Astrocyte (in vitro differentiated cells and primary cell): ENCODE data around the gene ANKRD63. TPM values are rescaled to one million over a fixed set of nuclear protein-coding genes. Genes with fewer than 3 reads are reported as not detected.

Experiments used
- DNase-seq: peaks from one replicate; pipeline ENCODE4 v3.0.0-alpha.2; 2010; ENCODE audit warnings: low read depth
- FAIRE-seq: peaks from 2 replicates; lab custom pipeline; 2011; peaks lifted over from hg19 to GRCh38; lab: Jason Lieb, UNC
- H2AFZ ChIP-seq: 2 replicates; pipeline ENCODE4 v1.6.0; 2012; ENCODE audit warnings: low read depth, low read length, inconsistent platforms
- H3K27ac ChIP-seq: 2 replicates; pipeline ENCODE4 v1.5.1; 2011; ENCODE audit warnings: low read depth, low read length, inconsistent platforms
- H3K27me3 ChIP-seq: 2 replicates; pipeline ENCODE4 v1.6.0; 2011; ENCODE audit warnings: low read length, inconsistent platforms; ENCODE audit not compliant: insufficient read depth
- H3K36me3 ChIP-seq: 2 replicates; pipeline ENCODE4 v1.5.1; 2011; ENCODE audit warnings: low read length, inconsistent platforms; ENCODE audit not compliant: insufficient read depth
- H3K4me1 ChIP-seq: 2 replicates; pipeline ENCODE4 v1.5.1; 2011; ENCODE audit warnings: low read length, inconsistent platforms; ENCODE audit not compliant: insufficient read depth
- H3K4me2 ChIP-seq: 2 replicates; pipeline ENCODE4 v1.6.0; 2012; ENCODE audit warnings: low read length, inconsistent platforms
- H3K4me3 ChIP-seq: 2 replicates; pipeline ENCODE4 v1.5.1; 2011; ENCODE audit warnings: low read depth, mild to moderate bottlenecking, low read length, inconsistent platforms; ENCODE audit not compliant: insufficient read depth
- H3K79me2 ChIP-seq: 2 replicates; pipeline ENCODE4 v1.6.0; 2012; ENCODE audit warnings: mild to moderate bottlenecking, low read length, inconsistent platforms; ENCODE audit not compliant: insufficient read depth
- H3K9ac ChIP-seq: 2 replicates; pipeline ENCODE4 v1.6.0; 2012; ENCODE audit warnings: mild to moderate bottlenecking, low read length, inconsistent platforms
- H3K9me3 ChIP-seq: 2 replicates; pipeline ENCODE4 v1.5.1; 2012; ENCODE audit warnings: low read depth, mild to moderate bottlenecking, low read length, inconsistent platforms; ENCODE audit not compliant: insufficient read depth
- H4K20me1 ChIP-seq: 2 replicates; pipeline ENCODE4 v1.6.0; 2012; ENCODE audit warnings: low read length, inconsistent platforms; ENCODE audit not compliant: insufficient read depth
- H3K27ac Mint-ChIP-seq: one replicate; pipeline ENCODE4 v1.8.0; 2021; ENCODE audit warnings: mild to moderate bottlenecking, mixed read lengths; ENCODE audit not compliant: unreplicated experiment
- H3K27me3 Mint-ChIP-seq: one replicate; pipeline ENCODE4 v1.8.0; 2021; ENCODE audit warnings: low read depth, mixed read lengths; ENCODE audit not compliant: unreplicated experiment
- H3K36me3 Mint-ChIP-seq: one replicate; pipeline ENCODE4 v1.8.0; 2021; ENCODE audit warnings: low read depth, mixed read lengths; ENCODE audit not compliant: unreplicated experiment
- H3K4me1 Mint-ChIP-seq: one replicate; pipeline ENCODE4 v1.8.0; 2021; ENCODE audit warnings: low read depth, mixed read lengths; ENCODE audit not compliant: unreplicated experiment
- H3K4me3 Mint-ChIP-seq: one replicate; pipeline ENCODE4 v1.8.0; 2021; ENCODE audit warnings: mild to moderate bottlenecking, moderate library complexity, mixed read lengths; ENCODE audit not compliant: unreplicated experiment
- H3K9me3 Mint-ChIP-seq: one replicate; pipeline ENCODE4 v1.8.0; 2021; ENCODE audit warnings: mild to moderate bottlenecking, mixed read lengths; ENCODE audit not compliant: unreplicated experiment
- EZH2 ChIP-seq: IDR thresholded peaks from 2 replicates; pipeline ENCODE4 v1.6.1; 2012; ENCODE audit warnings: mild to moderate bottlenecking, low read length, inconsistent platforms; ENCODE audit not compliant: insufficient read depth
- total RNA-seq: library from RNA; stranded (reverse); gene quantifications from 2 replicates; pipeline ENCODE4 v1.2.1, GENCODE V29; 2021
- TF ChIP-seq, protein P1 (sequence below): IDR thresholded peaks from 2 replicates; pipeline ENCODE4 v1.5.1; 2011; ENCODE audit warnings: low read depth, mild to moderate bottlenecking, inconsistent platforms, low read length, moderate library complexity; ENCODE audit not compliant: insufficient read depth

The ANKRD63 gene
- total RNA-seq, 1 donor from 2014 or later, result not detected

DNA sequence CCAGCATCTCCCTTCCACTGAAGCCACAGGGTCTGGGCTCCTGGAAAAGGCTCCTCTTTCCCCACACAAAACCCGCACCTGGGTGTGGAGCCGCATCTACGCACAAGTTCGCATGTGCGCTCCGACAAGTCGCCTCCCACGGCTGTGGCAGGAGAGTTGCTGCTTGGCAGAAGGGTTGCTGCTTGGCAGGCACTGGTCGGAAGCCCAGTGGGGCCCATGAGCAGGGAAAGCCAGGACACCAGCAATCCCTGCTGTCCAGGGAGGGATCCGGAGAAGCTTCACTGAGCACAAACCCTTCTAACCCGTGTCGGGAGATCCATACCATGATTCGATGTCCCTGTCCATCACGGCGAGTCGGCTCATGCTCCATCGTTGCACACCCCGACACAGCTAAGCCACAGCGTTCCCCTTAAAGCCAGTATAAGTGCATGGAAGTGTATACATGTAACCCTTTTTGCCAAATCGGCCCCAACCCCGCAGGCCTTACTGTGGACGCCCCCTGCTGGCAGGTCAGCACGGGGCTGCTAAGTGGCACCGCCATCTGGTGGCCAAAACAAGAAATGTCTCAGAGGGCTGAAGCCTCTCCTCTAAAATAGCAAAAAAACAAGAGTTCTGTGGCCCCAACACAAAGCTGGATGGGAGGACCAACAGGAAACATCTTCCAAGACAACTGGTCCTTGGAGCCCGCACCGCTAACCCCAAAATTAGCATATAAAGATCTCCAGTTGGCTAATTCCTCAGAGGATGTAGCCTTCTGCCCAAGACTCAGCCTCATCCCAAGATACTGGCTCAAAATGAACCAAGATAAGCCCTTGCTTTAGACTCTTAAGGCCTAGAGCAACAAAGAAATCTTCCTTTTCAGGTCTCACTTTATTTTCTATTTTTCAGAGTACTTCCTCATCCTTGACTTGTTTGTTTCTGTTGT lies 8.3 kb downstream of the ANKRD63 start:
- Mint-ChIP-seq H3K4me1 (no peaks in the 10 kb centered on the region), H3K27ac (no peak overlapping the region), H3K9me3 (no peaks in the 10 kb centered on the region), H3K27me3 (peaks cover 53% of the 10 kb centered on the region), H3K4me3 (no peak overlapping the region), H3K36me3 (no peaks in the 10 kb centered on the region)
- no peaks in the 10 kb centered on the region for H4K20me1 ChIP-seq
- no peak overlapping the region for H3K4me2 ChIP-seq
- no peaks in the 10 kb centered on the region for H3K4me1 ChIP-seq
- DNase-seq (peak; percentile 42), FAIRE-seq (no peak)
- no peaks in the 10 kb centered on the region for H3K79me2 ChIP-seq
- no peak overlapping the region for H3K9ac ChIP-seq
- H3K4me3 ChIP-seq, result no peak overlapping the region
- H3K36me3 ChIP-seq, result no peaks in the 10 kb centered on the region
- peaks cover 9% of the 10 kb centered on the region for H3K27me3 ChIP-seq
- no peaks in the 10 kb centered on the region for H3K9me3 ChIP-seq
- TF ChIP-seq EZH2, result no peak
- TF ChIP-seq, protein P1, sequence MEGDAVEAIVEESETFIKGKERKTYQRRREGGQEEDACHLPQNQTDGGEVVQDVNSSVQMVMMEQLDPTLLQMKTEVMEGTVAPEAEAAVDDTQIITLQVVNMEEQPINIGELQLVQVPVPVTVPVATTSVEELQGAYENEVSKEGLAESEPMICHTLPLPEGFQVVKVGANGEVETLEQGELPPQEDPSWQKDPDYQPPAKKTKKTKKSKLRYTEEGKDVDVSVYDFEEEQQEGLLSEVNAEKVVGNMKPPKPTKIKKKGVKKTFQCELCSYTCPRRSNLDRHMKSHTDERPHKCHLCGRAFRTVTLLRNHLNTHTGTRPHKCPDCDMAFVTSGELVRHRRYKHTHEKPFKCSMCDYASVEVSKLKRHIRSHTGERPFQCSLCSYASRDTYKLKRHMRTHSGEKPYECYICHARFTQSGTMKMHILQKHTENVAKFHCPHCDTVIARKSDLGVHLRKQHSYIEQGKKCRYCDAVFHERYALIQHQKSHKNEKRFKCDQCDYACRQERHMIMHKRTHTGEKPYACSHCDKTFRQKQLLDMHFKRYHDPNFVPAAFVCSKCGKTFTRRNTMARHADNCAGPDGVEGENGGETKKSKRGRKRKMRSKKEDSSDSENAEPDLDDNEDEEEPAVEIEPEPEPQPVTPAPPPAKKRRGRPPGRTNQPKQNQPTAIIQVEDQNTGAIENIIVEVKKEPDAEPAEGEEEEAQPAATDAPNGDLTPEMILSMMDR, result peak; percentile 100
- no peak overlapping the region for H3K27ac ChIP-seq
- no peak overlapping the region for H2AFZ ChIP-seq

DNA sequence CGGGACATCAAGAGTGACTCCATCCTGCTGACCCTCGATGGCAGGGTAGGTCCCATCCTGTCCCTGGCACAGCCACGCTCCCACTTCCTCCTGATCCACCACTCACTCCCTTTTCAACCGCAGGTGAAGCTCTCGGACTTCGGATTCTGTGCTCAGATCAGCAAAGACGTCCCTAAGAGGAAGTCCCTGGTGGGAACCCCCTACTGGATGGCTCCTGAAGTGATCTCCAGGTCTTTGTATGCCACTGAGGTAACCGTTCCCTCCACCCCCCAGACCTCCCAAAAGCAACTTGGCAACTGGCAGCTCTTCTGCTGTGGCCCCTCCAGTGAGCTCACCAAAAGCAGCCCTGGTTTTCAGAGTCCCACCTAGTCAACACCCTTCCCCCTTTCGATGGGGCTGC lies 9.4 kb downstream of the ANKRD63 start:
- Histone ChIP-seq H3K36me3 (no peaks in the 10 kb centered on the region), H3K9me3 (no peaks in the 10 kb centered on the region), H3K27ac (no peak overlapping the region), H3K4me2 (no peak overlapping the region), H3K9ac (no peak overlapping the region), H2AFZ (no peak overlapping the region), H3K27me3 (peaks cover under 1% of the 10 kb centered on the region), H4K20me1 (no peaks in the 10 kb centered on the region), H3K4me1 (no peaks in the 10 kb centered on the region), H3K4me3 (no peak overlapping the region), H3K79me2 (no peaks in the 10 kb centered on the region)
- Mint-ChIP-seq H3K4me1 (no peaks in the 10 kb centered on the region), H3K27me3 (peaks cover 46% of the 10 kb centered on the region), H3K36me3 (no peaks in the 10 kb centered on the region), H3K9me3 (no peaks in the 10 kb centered on the region), H3K27ac (no peak overlapping the region), H3K4me3 (no peak overlapping the region)
- TF ChIP-seq, protein P1, result no peak
- no peak for TF ChIP-seq EZH2
- no peak for FAIRE-seq
- no peak for DNase-seq
